ENCODE data around the gene IL4R. TPM values are rescaled to one million over a fixed set of nuclear protein-coding genes. Genes with fewer than 3 reads are reported as not detected.

IL4R gene
- total and polyA plus RNA-seq, 2 of the 13 experiments (the other 11 are each of a cell fraction or from before 2014, with no cell fraction given), result 15.9 to 49.6 TPM

DNA sequence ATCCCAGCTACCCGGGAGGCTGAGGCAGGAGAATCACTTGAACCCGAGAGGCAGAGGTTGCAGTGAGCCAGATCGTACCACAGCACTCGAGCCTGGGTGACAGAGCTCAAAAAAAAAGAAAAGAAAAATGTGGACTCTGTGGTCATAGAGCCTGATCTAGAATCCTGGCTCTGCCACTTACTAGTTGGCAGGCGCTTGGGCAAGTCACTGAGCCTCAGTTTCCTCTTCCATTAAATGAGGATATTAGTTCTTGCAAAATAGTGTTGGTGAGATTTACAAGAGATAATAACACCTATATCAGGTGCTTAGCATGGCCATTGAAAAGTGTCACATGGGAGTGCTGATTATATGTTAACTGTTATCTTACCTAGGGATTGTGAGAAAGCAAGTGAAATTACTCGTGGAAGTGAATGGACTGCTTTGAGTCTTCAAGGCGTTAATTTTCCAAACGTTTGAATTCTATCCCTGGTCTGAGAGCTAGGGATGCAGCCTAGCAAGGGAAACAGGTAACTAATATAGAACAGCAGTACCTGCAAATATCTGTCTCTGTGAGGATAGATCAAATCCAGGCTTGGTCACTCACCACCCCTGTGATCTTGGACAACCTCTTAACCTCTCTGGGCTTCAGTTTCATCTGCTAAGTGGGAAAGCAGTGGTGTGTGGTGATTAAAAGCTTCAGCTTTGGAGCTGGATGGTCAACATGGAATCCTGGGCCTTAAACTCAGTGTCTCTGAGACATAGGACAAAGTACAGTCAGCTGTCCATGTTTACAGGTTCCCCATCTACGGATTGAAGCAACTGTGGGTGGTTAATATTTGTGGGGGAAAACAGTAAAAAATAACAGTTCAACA, 44.2 kb upstream of the IL4R start (continued):
- TF ChIP-seq, protein P1, sequence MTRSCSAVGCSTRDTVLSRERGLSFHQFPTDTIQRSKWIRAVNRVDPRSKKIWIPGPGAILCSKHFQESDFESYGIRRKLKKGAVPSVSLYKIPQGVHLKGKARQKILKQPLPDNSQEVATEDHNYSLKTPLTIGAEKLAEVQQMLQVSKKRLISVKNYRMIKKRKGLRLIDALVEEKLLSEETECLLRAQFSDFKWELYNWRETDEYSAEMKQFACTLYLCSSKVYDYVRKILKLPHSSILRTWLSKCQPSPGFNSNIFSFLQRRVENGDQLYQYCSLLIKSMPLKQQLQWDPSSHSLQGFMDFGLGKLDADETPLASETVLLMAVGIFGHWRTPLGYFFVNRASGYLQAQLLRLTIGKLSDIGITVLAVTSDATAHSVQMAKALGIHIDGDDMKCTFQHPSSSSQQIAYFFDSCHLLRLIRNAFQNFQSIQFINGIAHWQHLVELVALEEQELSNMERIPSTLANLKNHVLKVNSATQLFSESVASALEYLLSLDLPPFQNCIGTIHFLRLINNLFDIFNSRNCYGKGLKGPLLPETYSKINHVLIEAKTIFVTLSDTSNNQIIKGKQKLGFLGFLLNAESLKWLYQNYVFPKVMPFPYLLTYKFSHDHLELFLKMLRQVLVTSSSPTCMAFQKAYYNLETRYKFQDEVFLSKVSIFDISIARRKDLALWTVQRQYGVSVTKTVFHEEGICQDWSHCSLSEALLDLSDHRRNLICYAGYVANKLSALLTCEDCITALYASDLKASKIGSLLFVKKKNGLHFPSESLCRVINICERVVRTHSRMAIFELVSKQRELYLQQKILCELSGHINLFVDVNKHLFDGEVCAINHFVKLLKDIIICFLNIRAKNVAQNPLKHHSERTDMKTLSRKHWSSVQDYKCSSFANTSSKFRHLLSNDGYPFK (CRISPR knock-in tag; IDR thresholded peaks at IDR 0.05; ENCODE audit: borderline replicate concordance), result no peak
- TF ChIP-seq, protein P2, sequence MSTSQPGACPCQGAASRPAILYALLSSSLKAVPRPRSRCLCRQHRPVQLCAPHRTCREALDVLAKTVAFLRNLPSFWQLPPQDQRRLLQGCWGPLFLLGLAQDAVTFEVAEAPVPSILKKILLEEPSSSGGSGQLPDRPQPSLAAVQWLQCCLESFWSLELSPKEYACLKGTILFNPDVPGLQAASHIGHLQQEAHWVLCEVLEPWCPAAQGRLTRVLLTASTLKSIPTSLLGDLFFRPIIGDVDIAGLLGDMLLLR (CRISPR knock-in tag; IDR thresholded peaks at IDR 0.05), result no peak
- TF ChIP-seq ZNF350 (CRISPR knock-in tag; IDR thresholded peaks at IDR 0.05; ENCODE audit: borderline replicate concordance, low read depth) (no peak), ZC3H13 (CRISPR knock-in tag; IDR thresholded peaks at IDR 0.05) (no peak), ZNF576 (CRISPR knock-in tag; IDR thresholded peaks at IDR 0.05) (no peak), KMT2A (CRISPR knock-in tag; IDR thresholded peaks at IDR 0.05) (no peak), HMG20A (CRISPR knock-in tag; IDR thresholded peaks at IDR 0.05; ENCODE audit: borderline replicate concordance) (peak; percentile 64; the same call in 1 of the 2 replicates), MTA3 (CRISPR knock-in tag; IDR thresholded peaks at IDR 0.05) (no peak), TMF1 (CRISPR knock-in tag; IDR thresholded peaks at IDR 0.05; ENCODE audit: low read depth) (no peak), ZNF660 (CRISPR knock-in tag; IDR thresholded peaks at IDR 0.05; ENCODE audit: borderline replicate concordance, low read depth) (no peak), SETDB1 (CRISPR knock-in tag; IDR thresholded peaks at IDR 0.05; ENCODE audit: borderline replicate concordance) (no peak), ZNF709 (CRISPR knock-in tag; IDR thresholded peaks at IDR 0.05) (no peak), FOXK2 (IDR thresholded peaks at IDR 0.05) (peak; percentile 83), HNRNPUL1 (IDR thresholded peaks at IDR 0.05; ENCODE audit: low read depth, low read length) (no peak), POLR2A (IDR thresholded peaks at IDR 0.05; ENCODE audit: insufficient read depth in 1 of 2, low read depth in 2 of 2, low read length in 2 of 2) (peak; percentile 23 to 51; a peak in 1 of 4 replicates), SRSF1 (optimal IDR thresholded peaks at IDR 0.05; ENCODE audit: low read depth, low read length) (no peak), SMAD3 (CRISPR knock-in tag; IDR thresholded peaks at IDR 0.05) (no peak; the same call in 1 of the 2 replicates), ZNF747 (CRISPR knock-in tag; IDR thresholded peaks at IDR 0.05; ENCODE audit: borderline replicate concordance) (no peak), ZNF430 (CRISPR knock-in tag; IDR thresholded peaks at IDR 0.05) (0 out of 2 replicates have a peak, but pooled peaks have one; percentile 47), SMAD9 (CRISPR knock-in tag; IDR thresholded peaks at IDR 0.05) (no peak)
- TF ChIP-seq, protein P3, sequence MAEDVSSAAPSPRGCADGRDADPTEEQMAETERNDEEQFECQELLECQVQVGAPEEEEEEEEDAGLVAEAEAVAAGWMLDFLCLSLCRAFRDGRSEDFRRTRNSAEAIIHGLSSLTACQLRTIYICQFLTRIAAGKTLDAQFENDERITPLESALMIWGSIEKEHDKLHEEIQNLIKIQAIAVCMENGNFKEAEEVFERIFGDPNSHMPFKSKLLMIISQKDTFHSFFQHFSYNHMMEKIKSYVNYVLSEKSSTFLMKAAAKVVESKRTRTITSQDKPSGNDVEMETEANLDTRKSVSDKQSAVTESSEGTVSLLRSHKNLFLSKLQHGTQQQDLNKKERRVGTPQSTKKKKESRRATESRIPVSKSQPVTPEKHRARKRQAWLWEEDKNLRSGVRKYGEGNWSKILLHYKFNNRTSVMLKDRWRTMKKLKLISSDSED (CRISPR knock-in tag; IDR thresholded peaks at IDR 0.05), result no peak
- TF ChIP-seq, protein P4, sequence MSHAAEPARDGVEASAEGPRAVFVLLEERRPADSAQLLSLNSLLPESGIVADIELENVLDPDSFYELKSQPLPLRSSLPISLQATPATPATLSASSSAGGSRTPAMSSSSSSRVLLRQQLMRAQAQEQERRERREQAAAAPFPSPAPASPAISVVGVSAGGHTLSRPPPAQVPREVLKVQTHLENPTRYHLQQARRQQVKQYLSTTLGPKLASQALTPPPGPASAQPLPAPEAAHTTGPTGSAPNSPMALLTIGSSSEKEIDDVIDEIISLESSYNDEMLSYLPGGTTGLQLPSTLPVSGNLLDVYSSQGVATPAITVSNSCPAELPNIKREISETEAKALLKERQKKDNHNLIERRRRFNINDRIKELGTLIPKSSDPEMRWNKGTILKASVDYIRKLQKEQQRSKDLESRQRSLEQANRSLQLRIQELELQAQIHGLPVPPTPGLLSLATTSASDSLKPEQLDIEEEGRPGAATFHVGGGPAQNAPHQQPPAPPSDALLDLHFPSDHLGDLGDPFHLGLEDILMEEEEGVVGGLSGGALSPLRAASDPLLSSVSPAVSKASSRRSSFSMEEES (CRISPR knock-in tag; IDR thresholded peaks at IDR 0.05), result peak; percentile 43; the same call in 1 of the 2 replicates
- TF ChIP-seq, protein P5, sequence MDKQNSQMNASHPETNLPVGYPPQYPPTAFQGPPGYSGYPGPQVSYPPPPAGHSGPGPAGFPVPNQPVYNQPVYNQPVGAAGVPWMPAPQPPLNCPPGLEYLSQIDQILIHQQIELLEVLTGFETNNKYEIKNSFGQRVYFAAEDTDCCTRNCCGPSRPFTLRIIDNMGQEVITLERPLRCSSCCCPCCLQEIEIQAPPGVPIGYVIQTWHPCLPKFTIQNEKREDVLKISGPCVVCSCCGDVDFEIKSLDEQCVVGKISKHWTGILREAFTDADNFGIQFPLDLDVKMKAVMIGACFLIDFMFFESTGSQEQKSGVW (CRISPR knock-in tag; IDR thresholded peaks at IDR 0.05; ENCODE audit: borderline replicate concordance), result no peak

Data from HepG2 (cell line).